ENCODE measurements around the gene PDCD10.
A peak's percentile ranks its signal among the peaks of the same experiment; 100 is the strongest.

PDCD10 gene

GRCh38 chr3:167735233-167736138 lies 794 bp upstream of the PDCD10 start, which contains the start of gene SERPINI1:
Gene SERPINI1 (plus strand): TSS chr3:167735721. CDS start chr3:167789129, 53,408 bp downstream.
- DNase-seq (ENCODE audit: low spot score), result peak; percentile 72

GRCh38 chr3:167733961-167734497 lies 663 bp downstream of the PDCD10 start:
- peak; percentile 10 for DNase-seq (ENCODE audit: low spot score)

GRCh38 chr3:167732313-167733065 lies 2.2 kb downstream of the PDCD10 start:
- DNase-seq (ENCODE audit: low spot score), result no peak

- DNase-seq (ENCODE audit: low spot score), result no peak
Observed at GRCh38 chr3:167731393-167731792, 3.3 kb downstream of the PDCD10 start.

- no peak for DNase-seq (ENCODE audit: low spot score)
Observed at GRCh38 chr3:167729591-167729990, 5.1 kb downstream of the PDCD10 start.

GRCh38 chr3:167728632-167729323 lies 5.9 kb downstream of the PDCD10 start:
- no peak for DNase-seq (ENCODE audit: low spot score)

GRCh38 chr3:167728176-167728575 lies 6.5 kb downstream of the PDCD10 start:
- no peak for DNase-seq (ENCODE audit: low spot score)

- no peak for DNase-seq (ENCODE audit: low spot score)
Observed at GRCh38 chr3:167723872-167724271, 10.8 kb downstream of the PDCD10 start.

- no peak for DNase-seq (ENCODE audit: low spot score)
Observed at GRCh38 chr3:167723025-167723512, 11.6 kb downstream of the PDCD10 start.

GRCh38 chr3:167718582-167718981 lies 16.1 kb downstream of the PDCD10 start:
- DNase-seq (ENCODE audit: low spot score), result no peak

- DNase-seq (ENCODE audit: low spot score), result no peak
Observed at GRCh38 chr3:167716920-167717319, 17.8 kb downstream of the PDCD10 start.

- no peak for DNase-seq (ENCODE audit: low spot score)
Observed at GRCh38 chr3:167714871-167715270, 19.8 kb downstream of the PDCD10 start.

- no peak for DNase-seq (ENCODE audit: low spot score)
Observed at GRCh38 chr3:167712445-167712844, 22.2 kb downstream of the PDCD10 start.

- DNase-seq (ENCODE audit: low spot score), result no peak
Observed at GRCh38 chr3:167711439-167711838, 23.3 kb downstream of the PDCD10 start.

GRCh38 chr3:167710552-167710951 lies 24.1 kb downstream of the PDCD10 start:
- no peak for DNase-seq (ENCODE audit: low spot score)

GRCh38 chr3:167709690-167710089 lies 25.0 kb downstream of the PDCD10 start:
- DNase-seq (ENCODE audit: low spot score), result no peak

- no peak for DNase-seq (ENCODE audit: low spot score)
Observed at GRCh38 chr3:167705840-167706239, 28.9 kb downstream of the PDCD10 start.

GRCh38 chr3:167700926-167701325 lies 33.8 kb downstream of the PDCD10 start:
- DNase-seq (ENCODE audit: low spot score), result no peak

- DNase-seq (ENCODE audit: low spot score), result no peak
Observed at GRCh38 chr3:167700046-167700445, 34.6 kb downstream of the PDCD10 start.

- no peak for DNase-seq (ENCODE audit: low spot score)
Observed at GRCh38 chr3:167694121-167694520, 40.6 kb downstream of the PDCD10 start.

- peak; percentile 57 for DNase-seq (ENCODE audit: low spot score)
Observed at GRCh38 chr3:167691366-167691765, 43.3 kb downstream of the PDCD10 start.

All from CD4-positive, alpha-beta T cell treated with Interleukin-15 for 4 hours (primary cell).